ENCODE results near the gene CAT.

CAT gene

DNA sequence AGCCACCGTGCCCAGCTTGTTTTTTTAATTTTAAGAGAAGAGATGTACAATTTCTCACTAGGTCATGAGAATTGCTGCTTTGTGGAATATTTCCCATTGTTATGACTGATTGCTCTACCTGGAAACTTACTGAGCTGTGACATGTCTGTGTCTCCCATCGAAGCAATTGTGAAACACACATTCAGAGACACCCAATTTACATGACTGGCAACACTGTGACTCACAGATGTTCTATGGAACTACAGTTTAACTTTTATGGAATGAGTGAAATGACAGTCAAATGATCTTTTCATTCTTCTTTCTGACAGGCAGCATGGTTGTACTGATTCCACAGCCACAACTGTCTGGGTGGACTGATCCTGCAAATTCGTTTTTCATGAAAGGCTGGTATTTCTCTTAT, 42.6 kb downstream of the CAT start:
- Histone ChIP-seq H4K20me1 (ENCODE audit: insufficient read depth, low read length, poor library complexity, severe bottlenecking) (no peaks in the 10 kb centered on the region), H3K4me3 (ENCODE audit: low read length, poor library complexity, severe bottlenecking) (no peak overlapping the region), H3K4me1 (ENCODE audit: insufficient read depth, low read length, poor library complexity, severe bottlenecking) (no peaks in the 10 kb centered on the region), H2AFZ (ENCODE audit: low read length) (0 out of 2 replicates have a peak overlapping the region, but pooled peaks have one; percentile 6), H3K4me2 (ENCODE audit: low read depth, low read length, poor library complexity, severe bottlenecking) (no peak overlapping the region), H3K9ac (ENCODE audit: low read depth, low read length, poor library complexity, severe bottlenecking) (no peak overlapping the region), H3K27me3 (ENCODE audit: insufficient read depth, low read length, poor library complexity, severe bottlenecking) (no peaks in the 10 kb centered on the region), H3K36me3 (ENCODE audit: insufficient read depth, low read length) (no peaks in the 10 kb centered on the region), H3F3A (ENCODE audit: low read depth) (no peaks in the 10 kb centered on the region), H3K9me2 (replicated peaks; ENCODE audit: low read depth, low read length) (no peaks in the 10 kb centered on the region), H3K79me2 (ENCODE audit: insufficient read depth, low read length) (no peaks in the 10 kb centered on the region), H3K9me3 (ENCODE audit: insufficient read depth, low read depth, low read length) (no peaks in the 10 kb centered on the region)
- TF ChIP-seq, protein P1, sequence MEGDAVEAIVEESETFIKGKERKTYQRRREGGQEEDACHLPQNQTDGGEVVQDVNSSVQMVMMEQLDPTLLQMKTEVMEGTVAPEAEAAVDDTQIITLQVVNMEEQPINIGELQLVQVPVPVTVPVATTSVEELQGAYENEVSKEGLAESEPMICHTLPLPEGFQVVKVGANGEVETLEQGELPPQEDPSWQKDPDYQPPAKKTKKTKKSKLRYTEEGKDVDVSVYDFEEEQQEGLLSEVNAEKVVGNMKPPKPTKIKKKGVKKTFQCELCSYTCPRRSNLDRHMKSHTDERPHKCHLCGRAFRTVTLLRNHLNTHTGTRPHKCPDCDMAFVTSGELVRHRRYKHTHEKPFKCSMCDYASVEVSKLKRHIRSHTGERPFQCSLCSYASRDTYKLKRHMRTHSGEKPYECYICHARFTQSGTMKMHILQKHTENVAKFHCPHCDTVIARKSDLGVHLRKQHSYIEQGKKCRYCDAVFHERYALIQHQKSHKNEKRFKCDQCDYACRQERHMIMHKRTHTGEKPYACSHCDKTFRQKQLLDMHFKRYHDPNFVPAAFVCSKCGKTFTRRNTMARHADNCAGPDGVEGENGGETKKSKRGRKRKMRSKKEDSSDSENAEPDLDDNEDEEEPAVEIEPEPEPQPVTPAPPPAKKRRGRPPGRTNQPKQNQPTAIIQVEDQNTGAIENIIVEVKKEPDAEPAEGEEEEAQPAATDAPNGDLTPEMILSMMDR (conservative IDR thresholded peaks at IDR 0.05; ENCODE audit: low read length): no peak
- no peak for TF ChIP-seq EZH2phosphoT487 (IDR thresholded peaks at IDR 0.05; ENCODE audit: borderline replicate concordance)

DNA sequence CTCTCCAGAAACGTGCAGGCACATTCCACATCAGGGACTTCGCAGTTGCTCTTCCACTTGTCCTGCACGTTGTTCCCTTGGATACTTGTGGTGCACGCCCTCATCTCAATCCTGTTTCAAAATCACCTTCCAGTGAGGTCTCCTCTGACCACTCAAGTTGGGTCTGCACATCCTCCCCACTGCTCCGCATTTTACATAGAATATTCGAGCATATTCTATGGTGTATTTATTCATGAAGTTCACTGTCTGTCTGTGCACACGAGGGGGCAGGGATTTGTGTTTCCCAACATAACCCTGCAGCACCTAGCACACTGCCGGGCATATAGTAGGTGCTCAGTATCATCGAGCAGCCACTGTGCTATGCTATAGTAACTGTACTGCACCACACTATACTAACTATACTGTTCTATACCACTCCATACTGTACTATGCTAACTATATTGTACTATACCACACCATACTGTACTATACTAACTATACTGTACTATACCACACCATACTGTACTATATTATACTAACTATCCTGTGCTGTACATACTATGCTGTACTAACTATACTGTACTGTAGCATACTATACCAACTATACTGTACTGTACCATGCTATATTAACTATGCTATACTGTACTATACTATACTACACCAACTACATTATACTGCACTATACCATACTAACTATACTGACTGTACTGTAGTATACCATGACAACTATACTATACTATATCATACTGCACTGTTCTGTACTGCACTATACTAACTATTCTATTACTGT, 44.6 kb downstream of the CAT start:
- Histone ChIP-seq H3K79me2 (ENCODE audit: insufficient read depth, low read length) (no peaks in the 10 kb centered on the region), H3K9ac (ENCODE audit: low read depth, low read length, poor library complexity, severe bottlenecking) (no peak overlapping the region), H3K4me3 (ENCODE audit: low read length, poor library complexity, severe bottlenecking) (no peak overlapping the region), H4K20me1 (ENCODE audit: insufficient read depth, low read length, poor library complexity, severe bottlenecking) (no peaks in the 10 kb centered on the region), H2AFZ (ENCODE audit: low read length) (no peak overlapping the region), H3F3A (ENCODE audit: low read depth) (no peaks in the 10 kb centered on the region), H3K36me3 (ENCODE audit: insufficient read depth, low read length) (no peaks in the 10 kb centered on the region), H3K9me3 (ENCODE audit: insufficient read depth, low read depth, low read length) (no peaks in the 10 kb centered on the region), H3K4me1 (ENCODE audit: insufficient read depth, low read length, poor library complexity, severe bottlenecking) (no peaks in the 10 kb centered on the region), H3K4me2 (ENCODE audit: low read depth, low read length, poor library complexity, severe bottlenecking) (no peak overlapping the region), H3K9me2 (replicated peaks; ENCODE audit: low read depth, low read length) (no peaks in the 10 kb centered on the region), H3K27me3 (ENCODE audit: insufficient read depth, low read length, poor library complexity, severe bottlenecking) (no peaks in the 10 kb centered on the region)
- TF ChIP-seq, protein P1 (conservative IDR thresholded peaks at IDR 0.05; ENCODE audit: low read length): no peak
- no peak for TF ChIP-seq EZH2phosphoT487 (IDR thresholded peaks at IDR 0.05; ENCODE audit: borderline replicate concordance)

DNA sequence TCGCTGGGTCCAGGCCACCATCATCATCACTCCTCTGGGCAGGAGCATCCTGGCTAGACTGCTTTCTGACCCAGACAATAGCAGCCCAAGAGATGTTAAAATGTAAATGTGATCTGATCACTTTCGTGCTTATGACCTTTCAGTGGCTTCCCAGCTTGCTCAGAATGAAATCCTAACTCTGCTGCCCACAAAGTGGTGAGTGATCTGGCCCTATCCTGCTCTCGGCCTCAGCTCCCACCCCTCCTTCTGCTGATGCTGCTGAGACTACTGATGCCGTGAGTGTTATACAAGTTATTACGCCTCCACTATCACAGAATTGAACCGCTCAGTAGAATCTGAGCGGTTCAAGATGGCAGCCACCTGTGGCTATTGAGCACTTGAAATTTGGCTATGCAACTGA, 48.7 kb downstream of the CAT start:
- no peaks in the 10 kb centered on the region for H3K9me3 ChIP-seq (ENCODE audit: insufficient read depth, low read depth, low read length)
- no peaks in the 10 kb centered on the region for H3K9me2 ChIP-seq (replicated peaks; ENCODE audit: low read depth, low read length)
- no peak overlapping the region for H3K4me2 ChIP-seq (ENCODE audit: low read depth, low read length, poor library complexity, severe bottlenecking)
- H3K9ac ChIP-seq (ENCODE audit: low read depth, low read length, poor library complexity, severe bottlenecking): no peak overlapping the region
- TF ChIP-seq EZH2phosphoT487 (IDR thresholded peaks at IDR 0.05; ENCODE audit: borderline replicate concordance): no peak
- TF ChIP-seq, protein P1 (conservative IDR thresholded peaks at IDR 0.05; ENCODE audit: low read length): no peak
- no peak overlapping the region for H3K4me3 ChIP-seq (ENCODE audit: low read length, poor library complexity, severe bottlenecking)
- no peak overlapping the region for H2AFZ ChIP-seq (ENCODE audit: low read length)
- no peaks in the 10 kb centered on the region for H3F3A ChIP-seq (ENCODE audit: low read depth)
- no peaks in the 10 kb centered on the region for H3K79me2 ChIP-seq (ENCODE audit: insufficient read depth, low read length)
- no peaks in the 10 kb centered on the region for H3K27me3 ChIP-seq (ENCODE audit: insufficient read depth, low read length, poor library complexity, severe bottlenecking)
- H3K36me3 ChIP-seq (ENCODE audit: insufficient read depth, low read length): no peaks in the 10 kb centered on the region
- H4K20me1 ChIP-seq (ENCODE audit: insufficient read depth, low read length, poor library complexity, severe bottlenecking): no peaks in the 10 kb centered on the region
- no peaks in the 10 kb centered on the region for H3K4me1 ChIP-seq (ENCODE audit: insufficient read depth, low read length, poor library complexity, severe bottlenecking)
